Adrenal gland (tissue), 12 donors: ENCODE data around the gene KRTAP10-6. TPM values are rescaled to one million over a fixed set of nuclear protein-coding genes. Genes with fewer than 3 reads are reported as not detected.

Experiments
- DNase-seq, 7 donors: peaks; one replicate each; pipeline ENCODE4 v3.0.0-alpha.2; 2019 to 2020
- H3K27ac ChIP-seq, 5 donors: fragments of 200-600 bp; sonication (generic) in 4 of 5; 1 replicate in 3 of 5; 2 replicates in 2 of 5; pipeline versions ENCODE4 v1.5.1 to v1.8.0; 2016 to 2020; ENCODE audit warnings: mild to moderate bottlenecking in 1 of 5
- H3K27me3 ChIP-seq: fragments of 200-600 bp; 2 replicates; pipeline ENCODE4 v1.8.0; 2021
- H3K36me3 ChIP-seq, 2 donors: fragments of 200-600 bp; replicated peaks in 1 of 2; 1 replicate in 1 of 2; 2 replicates in 1 of 2; pipeline versions ENCODE4 v1.5.1 to v1.8.0; 2018 to 2022
- H3K4me1 ChIP-seq, 2 donors: fragments of 200-600 bp; replicated peaks in 1 of 2; 1 replicate in 1 of 2; 2 replicates in 1 of 2; pipeline versions ENCODE4 v1.5.1 to v1.8.0; 2018 to 2021
- H3K4me3 ChIP-seq, 4 donors: fragments of 200-600 bp; sonication (generic) in 3 of 4; one replicate each; pipeline ENCODE4 v1.5.1; 2016 to 2018
- H3K9me3 ChIP-seq, 3 donors: fragments of 200-600 bp; sonication (generic) in 1 of 3; replicated peaks in 1 of 3; 1 replicate in 2 of 3; 2 replicates in 1 of 3; pipeline versions ENCODE4 v1.5.1 to v1.8.0; 2016 to 2021
- POLR2A ChIP-seq, 2 donors: fragments of 450-650 bp; IDR thresholded peaks; one replicate each; pipeline ENCODE4 v1.6.1; 2017; ENCODE audit warnings: antibody characterized with exemption in 2 of 2, mild to moderate bottlenecking in 2 of 2, moderate library complexity in 1 of 2
- WGBS, 4 donors: extraction: QIAGEN DNeasy Blood & Tissue Kit in 2 of 4; methylation state at CpG; one replicate each; pipeline versions ENCODE4 v1.1.5 to v1.1.7; 2013 to 2017; 5-methylcytosine and 5-hydroxymethylcytosine counted together
- intact Hi-C, 2 donors: fragments of 100-400 bp; cut with DNase I; formaldehyde crosslinking; loops; one replicate each; pipeline versions ENCODE4 v1.14.1 to v1.15.0; 2022 to 2023
- polyA plus RNA-seq, 3 donors: library from polyadenylated mRNA; stranded (reverse); fragments of 200-250 nt in 2 of 3; fragments of 350-450 nt in 1 of 3; fragmentation: Illumina TruSeq in 1 of 3; extraction: RNeasy Lipid Tissue Mini Kit (QIAGEN cat#74804) in 1 of 3; gene quantifications; one replicate each; pipeline ENCODE4 v1.2.3, GENCODE V29; 2013 to 2014
- total RNA-seq, 9 donors: library from RNA; depleted of rRNA in 4 of 9; stranded (reverse); fragments of >200 nt in 4 of 9; fragments of 120-200 nt in 1 of 9; fragmentation: NEBNext Ultra II Directional in 1 of 9; extraction: Animal tissue kit (Norgen Biotek cat#: 25700) in 1 of 9; gene quantifications; one replicate each; pipeline versions ENCODE4 v1.1.0 to v1.2.4, GENCODE V29; 2013 to 2023
- TF ChIP-seq, protein P1 (sequence below), 6 experiments: fragments of 450-650 bp in 4 of 6; fragments of 200-600 bp in 2 of 6; sonication (generic) in 1 of 6; IDR thresholded peaks; 1 replicate in 5 of 6; 2 replicates in 1 of 6; pipeline versions ENCODE4 v1.5.1 to v1.8.0; 2016 to 2021; ENCODE audit warnings: antibody characterized with exemption in 6 of 6, mild to moderate bottlenecking in 2 of 6, moderate library complexity in 1 of 6
- donor health status: healthy with polysubstance abuse.
- donor health status: Bipolar disorder and iron deficiency.
- donor health status: DM: yes; HTN: yes; CAD: no.
- donor health status: DM: no; HTN: no; CAD: no.
- donor health status: DM: no; HTN: no; CAD: no.
- donor health status: DM: yes; HTN: yes; CAD: no.

The KRTAP10-6 gene
- total and polyA plus RNA-seq, 12 donors: not detected

DNA sequence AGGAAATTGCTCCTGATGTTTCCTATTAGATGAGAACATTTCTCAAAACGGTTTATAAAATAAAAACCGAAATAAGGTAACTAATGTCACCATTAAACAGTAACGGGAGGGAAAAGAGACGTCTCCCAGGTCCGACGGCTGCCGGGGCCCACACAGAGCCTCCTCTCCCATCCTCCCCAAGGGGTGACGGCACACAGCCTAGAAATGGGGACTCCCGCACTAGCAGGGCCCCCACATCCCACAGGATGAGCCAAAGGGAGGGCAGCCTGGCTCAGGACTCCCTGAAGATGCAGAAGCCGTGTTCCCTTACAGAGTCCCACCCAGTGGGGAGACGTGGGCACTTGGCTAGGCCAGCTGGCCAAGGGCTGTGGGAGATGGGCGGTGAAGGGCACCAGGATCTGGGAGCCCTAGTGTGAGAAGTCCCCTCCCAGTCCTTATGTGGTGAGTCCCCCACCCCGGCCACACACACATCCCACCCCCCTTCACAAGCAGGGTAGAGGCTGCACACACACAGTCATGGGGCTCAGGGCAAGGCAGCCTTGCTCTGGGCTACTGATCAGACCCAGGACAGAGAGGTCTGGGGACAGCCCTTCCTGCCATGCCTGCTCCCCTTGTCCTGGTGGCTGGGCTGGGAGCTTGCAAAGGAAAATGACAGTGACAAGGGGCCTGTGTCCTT lies 37.0 kb downstream of the KRTAP10-6 start:
- TF ChIP-seq POLR2A (IDR thresholded peaks at IDR 0.05): no peak
- TF ChIP-seq, protein P1, sequence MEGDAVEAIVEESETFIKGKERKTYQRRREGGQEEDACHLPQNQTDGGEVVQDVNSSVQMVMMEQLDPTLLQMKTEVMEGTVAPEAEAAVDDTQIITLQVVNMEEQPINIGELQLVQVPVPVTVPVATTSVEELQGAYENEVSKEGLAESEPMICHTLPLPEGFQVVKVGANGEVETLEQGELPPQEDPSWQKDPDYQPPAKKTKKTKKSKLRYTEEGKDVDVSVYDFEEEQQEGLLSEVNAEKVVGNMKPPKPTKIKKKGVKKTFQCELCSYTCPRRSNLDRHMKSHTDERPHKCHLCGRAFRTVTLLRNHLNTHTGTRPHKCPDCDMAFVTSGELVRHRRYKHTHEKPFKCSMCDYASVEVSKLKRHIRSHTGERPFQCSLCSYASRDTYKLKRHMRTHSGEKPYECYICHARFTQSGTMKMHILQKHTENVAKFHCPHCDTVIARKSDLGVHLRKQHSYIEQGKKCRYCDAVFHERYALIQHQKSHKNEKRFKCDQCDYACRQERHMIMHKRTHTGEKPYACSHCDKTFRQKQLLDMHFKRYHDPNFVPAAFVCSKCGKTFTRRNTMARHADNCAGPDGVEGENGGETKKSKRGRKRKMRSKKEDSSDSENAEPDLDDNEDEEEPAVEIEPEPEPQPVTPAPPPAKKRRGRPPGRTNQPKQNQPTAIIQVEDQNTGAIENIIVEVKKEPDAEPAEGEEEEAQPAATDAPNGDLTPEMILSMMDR (IDR thresholded peaks at IDR 0.05): no peak
- DNase-seq: peak in 1 of 7 donors; percentile 31
- Histone ChIP-seq H3K36me3 (no peaks in the 10 kb centered on the region), H3K27ac (no peak overlapping the region), H3K4me3 (no peak overlapping the region), H3K9me3 (no peaks in the 10 kb centered on the region), H3K27me3 (peaks cover 11% of the 10 kb centered on the region), H3K4me1 (no peaks in the 10 kb centered on the region)
- intact Hi-C loops: loop anchor here in 1 of 2 donors (10.0 kb wide), 1 partner anchor 199 kb away; no protein-coding TSS in a partner anchor
- WGBS, 4 donors: 74 to 79% (median 78%) methylated on average over 12 to 13 of the region's 13 CpGs

DNA sequence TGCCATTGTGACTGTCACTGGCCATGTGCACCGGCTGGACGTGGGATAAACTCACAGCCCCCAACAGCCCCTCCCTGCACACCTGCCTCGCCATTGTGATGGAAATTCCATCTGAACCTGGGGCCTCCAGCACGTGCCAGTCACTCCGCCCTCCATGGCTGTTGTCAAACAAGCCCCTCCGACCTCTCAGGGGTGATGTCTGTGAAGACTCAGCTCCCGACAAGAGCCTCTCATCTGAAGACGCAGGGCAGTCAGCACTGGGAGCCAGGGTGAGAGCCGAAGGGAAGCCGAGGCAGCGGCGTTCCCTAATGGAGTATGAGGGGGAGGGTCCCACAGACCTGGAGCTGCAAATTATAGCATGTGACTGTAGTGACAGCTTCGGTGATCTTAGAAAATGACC lies 39.6 kb downstream of the KRTAP10-6 start:
- DNase-seq: peak in 1 of 7 donors; percentile 27
- intact Hi-C loops: loop anchor here in 1 of 2 donors (10.0 kb wide), 1 partner anchor 202 kb away; no protein-coding TSS in a partner anchor
- no peaks in the 10 kb centered on the region for H3K4me1 ChIP-seq
- peaks cover 15% of the 10 kb centered on the region for H3K27me3 ChIP-seq
- no peak overlapping the region for H3K27ac ChIP-seq
- no peaks in the 10 kb centered on the region for H3K9me3 ChIP-seq
- no peak for TF ChIP-seq POLR2A (IDR thresholded peaks at IDR 0.05)
- TF ChIP-seq, protein P1 (IDR thresholded peaks at IDR 0.05): no peak
- no peak overlapping the region for H3K4me3 ChIP-seq
- 65 to 74% (median 70%) methylated on average over 13 of the region's 13 CpGs for WGBS, 4 donors
- H3K36me3 ChIP-seq: no peaks in the 10 kb centered on the region

DNA sequence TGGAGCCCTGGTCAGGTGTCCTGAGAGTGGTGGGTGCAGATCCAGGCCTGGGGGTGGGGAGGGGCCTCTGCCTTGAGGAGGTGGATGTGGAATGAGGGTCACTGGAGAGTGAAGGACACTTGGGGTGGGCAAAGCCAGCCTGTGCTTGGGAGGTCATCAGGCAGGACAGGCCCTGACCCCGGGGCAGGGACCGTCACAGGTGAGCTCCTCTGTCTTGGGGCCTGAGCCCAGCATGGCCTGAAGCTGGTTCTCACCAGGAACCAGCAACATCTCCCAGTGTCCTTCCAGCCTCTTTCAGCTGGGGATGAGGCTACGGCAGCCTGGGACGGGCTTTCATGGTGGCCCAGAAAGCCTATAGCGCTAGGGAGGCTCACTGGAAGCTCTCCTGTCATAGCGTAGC lies 40.2 kb downstream of the KRTAP10-6 start:
- intact Hi-C loops: loop anchor here in 1 of 2 donors (10.0 kb wide), 1 partner anchor 203 kb away; no protein-coding TSS in a partner anchor
- TF ChIP-seq, protein P1 (IDR thresholded peaks at IDR 0.05): no peak
- TF ChIP-seq POLR2A (IDR thresholded peaks at IDR 0.05): no peak
- H3K27ac ChIP-seq: no peak overlapping the region
- peaks cover 0 to 2% (median 0%) of the 10 kb centered on the region in 3 donors for H3K9me3 ChIP-seq
- no peaks in the 10 kb centered on the region for H3K36me3 ChIP-seq
- H3K27me3 ChIP-seq: peaks cover 15% of the 10 kb centered on the region
- WGBS, 4 donors: 81 to 95% (median 90%) methylated on average over 2 to 6 of the region's 6 CpGs
- no peaks in the 10 kb centered on the region for H3K4me1 ChIP-seq
- DNase-seq: no peak
- no peak overlapping the region for H3K4me3 ChIP-seq

DNA sequence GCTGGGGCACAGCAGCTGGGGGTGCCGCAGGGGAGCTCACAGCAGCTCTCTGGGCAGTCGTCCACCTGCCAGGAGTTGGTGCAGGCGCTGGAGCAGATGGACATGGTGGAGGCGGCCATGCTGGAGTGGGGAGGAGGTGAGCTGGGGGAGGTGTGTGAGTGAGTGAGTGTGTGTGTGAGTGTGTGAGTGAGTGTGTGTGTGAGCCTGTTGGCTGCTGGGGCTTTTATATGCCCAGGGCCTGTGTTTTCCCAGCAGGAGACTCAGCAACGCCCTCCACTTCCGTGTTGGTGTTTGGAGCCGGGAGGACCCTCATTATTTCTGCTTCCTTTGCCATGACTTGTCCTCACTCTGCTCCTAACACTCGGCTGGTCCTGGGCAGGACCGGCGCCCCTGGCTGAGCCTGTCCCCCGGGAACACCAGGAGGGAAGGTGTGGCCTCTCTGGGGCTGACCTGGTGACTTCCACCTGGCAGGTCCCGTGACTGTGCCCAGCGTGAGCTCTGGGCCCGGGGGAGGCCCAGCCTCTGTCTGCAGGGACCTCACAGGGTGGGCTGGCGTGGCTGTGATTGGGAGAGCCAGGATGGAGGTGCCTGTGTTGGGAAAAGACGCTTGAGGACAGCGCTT lies 40.9 kb downstream of the KRTAP10-6 start, which contains the start of gene KRTAP10-2:
KRTAP10-2 (minus strand) TSS at position 166 of the 622 bp plus-strand sequence; CDS start at position 119, 47 bp downstream.
- DNase-seq: peak in 1 of 7 donors; percentile 11
- no peak within 1 kb of the TSS for H3K4me3 ChIP-seq
- no peaks in the 10 kb centered on the region for H3K4me1 ChIP-seq
- no peak for TF ChIP-seq POLR2A (IDR thresholded peaks at IDR 0.05)
- TF ChIP-seq, protein P1 (IDR thresholded peaks at IDR 0.05): no peak
- H3K9me3 ChIP-seq: peaks cover 0 to 8% (median 0%) of the 10 kb centered on the region in 3 donors
- peaks cover 14% of the 10 kb centered on the region for H3K27me3 ChIP-seq
- no peaks in the 10 kb centered on the region for H3K36me3 ChIP-seq
- intact Hi-C loops: loop anchor here in 1 of 2 donors (10.0 kb wide), 1 partner anchor 203 kb away; no protein-coding TSS in a partner anchor
- H3K27ac ChIP-seq: no peak within 1 kb of the TSS
- WGBS, 4 donors: 57 to 66% (median 63%) methylated on average over 14 to 17 of the region's 17 CpGs
